Right kidney (tissue), 1 donor: ENCODE data around the gene RGMB.

Experiments used
- DNase-seq: peaks from one replicate; pipeline ENCODE4 v3.0.0-alpha.2; 2016

The RGMB gene

GRCh38 chr5:98827588-98828284 lies 54.3 kb downstream of the RGMB start:
- DNase-seq, result no peak

- no peak for DNase-seq
These were observed 62.7 kb downstream of the RGMB start for GRCh38 chr5:98836175-98836574.

GRCh38 chr5:98839469-98840383 lies 66.3 kb downstream of the RGMB start:
- DNase-seq, result peak; percentile 35

GRCh38 chr5:98840946-98841345 lies 67.5 kb downstream of the RGMB start:
- no peak for DNase-seq

- no peak for DNase-seq
These were observed 70.0 kb downstream of the RGMB start for GRCh38 chr5:98843481-98843880.

GRCh38 chr5:98844865-98845264 lies 71.4 kb downstream of the RGMB start:
- DNase-seq, result no peak

- no peak for DNase-seq
These were observed 72.4 kb downstream of the RGMB start for GRCh38 chr5:98845878-98846277.
